Fibroblast of villous mesenchyme (primary cell): ENCODE results near the gene CHAF1A. TPM values are rescaled to one million over a fixed set of nuclear protein-coding genes. Genes with fewer than 3 reads are reported as not detected.

ENCODE experiments used
- DNase-seq: peaks from one replicate; pipeline ENCODE4 v3.0.0-alpha.2; 2010; ENCODE audit warnings: low read depth
- H3K4me3 ChIP-seq: 2 replicates; pipeline ENCODE4 v1.5.1; 2011; ENCODE audit warnings: low read depth, mild to moderate bottlenecking, low read length
- CTCF ChIP-seq: IDR thresholded peaks from 2 replicates; pipeline ENCODE4 v1.5.1; 2012; ENCODE audit warnings: low read depth, mild to moderate bottlenecking, low read length; ENCODE audit not compliant: insufficient read depth
- total RNA-seq: library from RNA; depleted of rRNA; stranded (reverse); fragments of >200 nt; gene quantifications from 2 replicates; pipeline ENCODE4 v1.2.3, GENCODE V29; 2012

CHAF1A gene
- total RNA-seq, 1 donor = 9.9 TPM

- H3K4me3 ChIP-seq = no peak overlapping the region
- TF ChIP-seq CTCF = no peak
- no peak for DNase-seq
Measured at GRCh38 chr19:4439243-4439642, 36.8 kb downstream of the CHAF1A start.

- no peak for DNase-seq
- TF ChIP-seq CTCF = no peak
- H3K4me3 ChIP-seq = no peak overlapping the region
Measured at GRCh38 chr19:4441994-4442818, 39.8 kb downstream of the CHAF1A start.

- no peak for TF ChIP-seq CTCF
- DNase-seq = no peak
- H3K4me3 ChIP-seq = no peak overlapping the region
Measured at GRCh38 chr19:4442819-4443146, 40.3 kb downstream of the CHAF1A start.

GRCh38 chr19:4443188-4443587 lies 40.7 kb downstream of the CHAF1A start:
- no peak overlapping the region for H3K4me3 ChIP-seq
- TF ChIP-seq CTCF = no peak
- DNase-seq = no peak

GRCh38 chr19:4443966-4444764 lies 41.7 kb downstream of the CHAF1A start:
- no peak for TF ChIP-seq CTCF
- H3K4me3 ChIP-seq = no peak overlapping the region
- no peak for DNase-seq

GRCh38 chr19:4444765-4445741 lies 42.6 kb downstream of the CHAF1A start:
- DNase-seq = peak; percentile 28
- no peak for TF ChIP-seq CTCF
- H3K4me3 ChIP-seq = no peak overlapping the region
